ENCODE results near the gene NPR1.
A peak's percentile ranks its signal among the peaks of the same experiment; 100 is the strongest.

Gene NPR1

DNA sequence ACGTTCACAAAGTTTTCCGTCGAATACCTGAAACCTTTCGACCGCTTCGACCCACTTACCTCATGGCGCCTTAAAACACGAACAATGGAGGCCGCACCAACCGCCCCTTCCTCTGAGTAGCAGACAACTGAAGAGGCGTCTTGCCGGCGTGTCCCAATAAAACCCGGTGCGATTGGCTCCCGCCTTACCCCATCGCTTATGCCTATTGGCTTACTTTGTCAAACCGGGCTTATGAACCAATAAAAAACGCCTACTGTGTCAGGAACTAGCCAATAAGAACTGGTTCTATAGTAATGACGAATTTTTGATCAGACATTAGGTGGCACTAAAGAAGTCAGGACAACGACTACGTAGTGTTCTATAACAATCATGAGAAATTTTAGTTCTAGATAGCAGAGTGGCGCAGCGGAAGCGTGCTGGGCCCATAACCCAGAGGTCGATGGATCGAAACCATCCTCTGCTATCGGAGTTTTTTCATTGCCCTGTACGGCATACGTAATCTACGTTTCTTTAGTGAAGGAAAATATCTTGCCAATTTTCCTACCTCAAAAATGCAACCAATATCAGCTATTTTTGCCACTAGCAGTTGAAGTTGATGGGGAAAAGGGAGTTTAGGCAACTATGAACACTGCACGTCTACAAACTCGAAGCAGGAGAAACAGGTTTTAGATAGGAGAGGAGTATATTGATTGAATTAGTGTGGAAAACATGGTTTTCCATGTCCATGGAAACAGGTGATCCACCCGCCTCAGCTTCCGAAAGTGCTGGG, 7.4 kb upstream of the NPR1 start, which contains the start of gene ILF2 (continued):
- TF ChIP-seq, protein P1, sequence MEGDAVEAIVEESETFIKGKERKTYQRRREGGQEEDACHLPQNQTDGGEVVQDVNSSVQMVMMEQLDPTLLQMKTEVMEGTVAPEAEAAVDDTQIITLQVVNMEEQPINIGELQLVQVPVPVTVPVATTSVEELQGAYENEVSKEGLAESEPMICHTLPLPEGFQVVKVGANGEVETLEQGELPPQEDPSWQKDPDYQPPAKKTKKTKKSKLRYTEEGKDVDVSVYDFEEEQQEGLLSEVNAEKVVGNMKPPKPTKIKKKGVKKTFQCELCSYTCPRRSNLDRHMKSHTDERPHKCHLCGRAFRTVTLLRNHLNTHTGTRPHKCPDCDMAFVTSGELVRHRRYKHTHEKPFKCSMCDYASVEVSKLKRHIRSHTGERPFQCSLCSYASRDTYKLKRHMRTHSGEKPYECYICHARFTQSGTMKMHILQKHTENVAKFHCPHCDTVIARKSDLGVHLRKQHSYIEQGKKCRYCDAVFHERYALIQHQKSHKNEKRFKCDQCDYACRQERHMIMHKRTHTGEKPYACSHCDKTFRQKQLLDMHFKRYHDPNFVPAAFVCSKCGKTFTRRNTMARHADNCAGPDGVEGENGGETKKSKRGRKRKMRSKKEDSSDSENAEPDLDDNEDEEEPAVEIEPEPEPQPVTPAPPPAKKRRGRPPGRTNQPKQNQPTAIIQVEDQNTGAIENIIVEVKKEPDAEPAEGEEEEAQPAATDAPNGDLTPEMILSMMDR (tag by site-specific recombination; IDR thresholded peaks at IDR 0.05), result peak; percentile 90
- TF ChIP-seq ZBTB17 (tag by site-specific recombination; IDR thresholded peaks at IDR 0.05) (peak; percentile 91), MYNN (tag by site-specific recombination; IDR thresholded peaks at IDR 0.05; ENCODE audit: borderline replicate concordance) (no peak), ZFP69B (tag by site-specific recombination; IDR thresholded peaks at IDR 0.05) (peak; percentile 87), HOXD13 (CRISPR knock-in tag; IDR thresholded peaks at IDR 0.05; ENCODE audit: borderline replicate concordance) (no peak), EGR2 (tag by site-specific recombination; IDR thresholded peaks at IDR 0.05; ENCODE audit: low read depth) (peak; percentile 73), ZNF560 (tag by site-specific recombination; IDR thresholded peaks at IDR 0.05; ENCODE audit: borderline replicate concordance) (no peak), ZNF548 (tag by site-specific recombination; IDR thresholded peaks at IDR 0.05) (no peak), ZNF521 (tag by site-specific recombination; IDR thresholded peaks at IDR 0.05) (no peak), ZIC2 (tag by site-specific recombination; IDR thresholded peaks at IDR 0.05) (no peak), YY1 (tag by site-specific recombination; IDR thresholded peaks at IDR 0.05) (peak; percentile 84; the same call in 1 of the 2 replicates), ZNF112 (tag by site-specific recombination; IDR thresholded peaks at IDR 0.05) (no peak), SCRT2 (tag by site-specific recombination; IDR thresholded peaks at IDR 0.05) (peak; percentile 88), ZNF555 (tag by site-specific recombination; conservative IDR thresholded peaks at IDR 0.05) (no peak), ZNF571 (tag by site-specific recombination; IDR thresholded peaks at IDR 0.05) (no peak), YY2 (tag by site-specific recombination; IDR thresholded peaks at IDR 0.05) (0 out of 2 replicates have a peak, but pooled peaks have one; percentile 56), ZBTB8A (tag by site-specific recombination; IDR thresholded peaks at IDR 0.05) (no peak), ZEB2 (tag by site-specific recombination; IDR thresholded peaks at IDR 0.05) (peak; percentile 46; the same call in 1 of the 2 replicates), ZNF2 (tag by site-specific recombination; IDR thresholded peaks at IDR 0.05) (peak; percentile 66; the same call in 1 of the 2 replicates), ZNF221 (tag by site-specific recombination; IDR thresholded peaks at IDR 0.05; ENCODE audit: borderline replicate concordance) (no peak), ZNF311 (tag by site-specific recombination; IDR thresholded peaks at IDR 0.05; ENCODE audit: borderline replicate concordance) (no peak), GLIS1 (tag by site-specific recombination; IDR thresholded peaks at IDR 0.05) (no peak), ZNF670 (tag by site-specific recombination; IDR thresholded peaks at IDR 0.05; ENCODE audit: low read depth) (no peak), ZNF544 (tag by site-specific recombination; IDR thresholded peaks at IDR 0.05) (no peak), ZBTB20 (tag by site-specific recombination; IDR thresholded peaks at IDR 0.05) (peak; percentile 58; the same call in 1 of the 2 replicates), RBAK (tag by site-specific recombination; IDR thresholded peaks at IDR 0.05) (no peak), ZNF658 (tag by site-specific recombination; IDR thresholded peaks at IDR 0.05) (no peak), ZBTB1 (tag by site-specific recombination; IDR thresholded peaks at IDR 0.05) (no peak), ZNF843 (tag by site-specific recombination; IDR thresholded peaks at IDR 0.05) (no peak)
- TF ChIP-seq, protein P2, sequence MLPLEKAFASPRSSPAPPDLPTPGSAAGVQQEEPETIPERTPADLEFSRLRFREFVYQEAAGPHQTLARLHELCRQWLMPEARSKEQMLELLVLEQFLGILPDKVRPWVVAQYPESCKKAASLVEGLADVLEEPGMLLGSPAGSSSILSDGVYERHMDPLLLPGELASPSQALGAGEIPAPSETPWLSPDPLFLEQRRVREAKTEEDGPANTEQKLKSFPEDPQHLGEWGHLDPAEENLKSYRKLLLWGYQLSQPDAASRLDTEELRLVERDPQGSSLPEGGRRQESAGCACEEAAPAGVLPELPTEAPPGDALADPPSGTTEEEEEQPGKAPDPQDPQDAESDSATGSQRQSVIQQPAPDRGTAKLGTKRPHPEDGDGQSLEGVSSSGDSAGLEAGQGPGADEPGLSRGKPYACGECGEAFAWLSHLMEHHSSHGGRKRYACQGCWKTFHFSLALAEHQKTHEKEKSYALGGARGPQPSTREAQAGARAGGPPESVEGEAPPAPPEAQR (tag by site-specific recombination; IDR thresholded peaks at IDR 0.05), result peak; percentile 75; the same call in 1 of the 2 replicates
- TF ChIP-seq, protein P3, sequence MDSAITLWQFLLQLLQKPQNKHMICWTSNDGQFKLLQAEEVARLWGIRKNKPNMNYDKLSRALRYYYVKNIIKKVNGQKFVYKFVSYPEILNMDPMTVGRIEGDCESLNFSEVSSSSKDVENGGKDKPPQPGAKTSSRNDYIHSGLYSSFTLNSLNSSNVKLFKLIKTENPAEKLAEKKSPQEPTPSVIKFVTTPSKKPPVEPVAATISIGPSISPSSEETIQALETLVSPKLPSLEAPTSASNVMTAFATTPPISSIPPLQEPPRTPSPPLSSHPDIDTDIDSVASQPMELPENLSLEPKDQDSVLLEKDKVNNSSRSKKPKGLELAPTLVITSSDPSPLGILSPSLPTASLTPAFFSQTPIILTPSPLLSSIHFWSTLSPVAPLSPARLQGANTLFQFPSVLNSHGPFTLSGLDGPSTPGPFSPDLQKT (IDR thresholded peaks at IDR 0.05; ENCODE audit: borderline replicate concordance, low read depth, low read length), result no peak
- TF ChIP-seq, protein P4, sequence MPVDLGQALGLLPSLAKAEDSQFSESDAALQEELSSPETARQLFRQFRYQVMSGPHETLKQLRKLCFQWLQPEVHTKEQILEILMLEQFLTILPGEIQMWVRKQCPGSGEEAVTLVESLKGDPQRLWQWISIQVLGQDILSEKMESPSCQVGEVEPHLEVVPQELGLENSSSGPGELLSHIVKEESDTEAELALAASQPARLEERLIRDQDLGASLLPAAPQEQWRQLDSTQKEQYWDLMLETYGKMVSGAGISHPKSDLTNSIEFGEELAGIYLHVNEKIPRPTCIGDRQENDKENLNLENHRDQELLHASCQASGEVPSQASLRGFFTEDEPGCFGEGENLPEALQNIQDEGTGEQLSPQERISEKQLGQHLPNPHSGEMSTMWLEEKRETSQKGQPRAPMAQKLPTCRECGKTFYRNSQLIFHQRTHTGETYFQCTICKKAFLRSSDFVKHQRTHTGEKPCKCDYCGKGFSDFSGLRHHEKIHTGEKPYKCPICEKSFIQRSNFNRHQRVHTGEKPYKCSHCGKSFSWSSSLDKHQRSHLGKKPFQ (tag by site-specific recombination; IDR thresholded peaks at IDR 0.05), result no peak
- TF ChIP-seq, protein P5, sequence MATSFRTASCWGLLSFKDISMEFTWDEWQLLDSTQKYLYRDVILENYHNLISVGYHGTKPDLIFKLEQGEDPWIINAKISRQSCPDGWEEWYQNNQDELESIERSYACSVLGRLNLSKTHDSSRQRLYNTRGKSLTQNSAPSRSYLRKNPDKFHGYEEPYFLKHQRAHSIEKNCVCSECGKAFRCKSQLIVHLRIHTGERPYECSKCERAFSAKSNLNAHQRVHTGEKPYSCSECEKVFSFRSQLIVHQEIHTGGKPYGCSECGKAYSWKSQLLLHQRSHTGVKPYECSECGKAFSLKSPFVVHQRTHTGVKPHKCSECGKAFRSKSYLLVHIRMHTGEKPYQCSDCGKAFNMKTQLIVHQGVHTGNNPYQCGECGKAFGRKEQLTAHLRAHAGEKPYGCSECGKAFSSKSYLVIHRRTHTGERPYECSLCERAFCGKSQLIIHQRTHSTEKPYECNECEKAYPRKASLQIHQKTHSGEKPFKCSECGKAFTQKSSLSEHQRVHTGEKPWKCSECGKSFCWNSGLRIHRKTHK (tag by site-specific recombination; IDR thresholded peaks at IDR 0.05), result no peak

All from HEK293 (cell line).